HL-60 (cell line): ENCODE measurements around the gene BTBD17.

Experiments
- DNase-seq, 2 experiments: peaks; one replicate each; pipeline ENCODE4 v3.0.0-alpha.2; 2010 to 2020; ENCODE audit warnings: low read depth in 1 of 2, low spot score in 1 of 2
- H3K27ac ChIP-seq: fragments of 250-450 bp; sonication (Bioruptor Pico); replicated peaks from 2 replicates; pipeline ENCODE4 v1.5.1; 2020; ENCODE audit warnings: mild to moderate bottlenecking, moderate library complexity
- H3K27me3 ChIP-seq: fragments of 250-450 bp; sonication (Bioruptor Pico); 2 replicates; pipeline ENCODE4 v1.5.1; 2021; ENCODE audit warnings: mild to moderate bottlenecking, moderate library complexity; ENCODE audit not compliant: insufficient read depth, poor library complexity, severe bottlenecking
- H3K4me3 ChIP-seq: replicated peaks from 2 replicates; pipeline ENCODE4 v1.5.1; 2011; ENCODE audit warnings: mild to moderate bottlenecking, control low read depth, low read length; ENCODE audit not compliant: insufficient read depth
- GABPA ChIP-seq: IDR thresholded peaks from 2 replicates; pipeline ENCODE4 v1.6.1; 2012; ENCODE audit warnings: low read depth
- POLR2AphosphoS5 ChIP-seq: IDR thresholded peaks from 2 replicates; pipeline ENCODE4 v1.6.1; 2012; ENCODE audit warnings: low read depth
- REST ChIP-seq: IDR thresholded peaks from 2 replicates; pipeline ENCODE4 v1.6.1; 2012; ENCODE audit warnings: low read depth; ENCODE audit not compliant: insufficient replicate concordance
- SPI1 ChIP-seq: IDR thresholded peaks from 2 replicates; pipeline ENCODE4 v1.6.1; 2012; ENCODE audit warnings: low read depth, mild to moderate bottlenecking, borderline replicate concordance
- TF ChIP-seq, protein P1 (sequence below): IDR thresholded peaks from one replicate; pipeline ENCODE4 v1.5.1; 2011; ENCODE audit warnings: low read length, control low read depth, inconsistent platforms; ENCODE audit not compliant: insufficient read depth

Gene BTBD17

DNA sequence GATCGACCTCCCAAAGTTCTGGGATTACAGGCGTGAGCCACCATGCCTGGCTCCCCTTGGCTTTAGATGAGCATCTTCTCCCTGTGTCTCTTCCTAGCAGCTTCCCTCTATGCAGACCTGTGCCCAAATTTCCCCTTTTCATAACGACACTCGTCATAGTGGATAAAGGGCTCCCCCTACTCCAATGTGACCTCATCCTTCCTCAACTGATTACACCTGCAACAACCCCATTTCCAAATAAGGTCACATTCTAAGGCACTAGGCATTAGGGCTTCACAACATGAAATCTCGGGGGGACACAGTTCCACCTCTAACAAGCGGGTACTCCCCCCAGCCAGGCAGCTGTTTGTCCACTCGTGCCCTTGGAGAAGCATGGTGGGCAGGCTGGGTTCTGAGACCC lies 25.4 kb downstream of the BTBD17 start:
- TF ChIP-seq SPI1 (no peak), POLR2AphosphoS5 (no peak), REST (no peak), GABPA (no peak)
- TF ChIP-seq, protein P1, sequence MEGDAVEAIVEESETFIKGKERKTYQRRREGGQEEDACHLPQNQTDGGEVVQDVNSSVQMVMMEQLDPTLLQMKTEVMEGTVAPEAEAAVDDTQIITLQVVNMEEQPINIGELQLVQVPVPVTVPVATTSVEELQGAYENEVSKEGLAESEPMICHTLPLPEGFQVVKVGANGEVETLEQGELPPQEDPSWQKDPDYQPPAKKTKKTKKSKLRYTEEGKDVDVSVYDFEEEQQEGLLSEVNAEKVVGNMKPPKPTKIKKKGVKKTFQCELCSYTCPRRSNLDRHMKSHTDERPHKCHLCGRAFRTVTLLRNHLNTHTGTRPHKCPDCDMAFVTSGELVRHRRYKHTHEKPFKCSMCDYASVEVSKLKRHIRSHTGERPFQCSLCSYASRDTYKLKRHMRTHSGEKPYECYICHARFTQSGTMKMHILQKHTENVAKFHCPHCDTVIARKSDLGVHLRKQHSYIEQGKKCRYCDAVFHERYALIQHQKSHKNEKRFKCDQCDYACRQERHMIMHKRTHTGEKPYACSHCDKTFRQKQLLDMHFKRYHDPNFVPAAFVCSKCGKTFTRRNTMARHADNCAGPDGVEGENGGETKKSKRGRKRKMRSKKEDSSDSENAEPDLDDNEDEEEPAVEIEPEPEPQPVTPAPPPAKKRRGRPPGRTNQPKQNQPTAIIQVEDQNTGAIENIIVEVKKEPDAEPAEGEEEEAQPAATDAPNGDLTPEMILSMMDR, result no peak
- no peak overlapping the region for H3K4me3 ChIP-seq
- H3K27ac ChIP-seq, result no peak overlapping the region
- no peak for DNase-seq
- peaks cover 3% of the 10 kb centered on the region for H3K27me3 ChIP-seq

GRCh38 chr17:74335529-74336062 lies 26.1 kb downstream of the BTBD17 start:
- no peak overlapping the region for H3K27ac ChIP-seq

GRCh38 chr17:74334393-74335039 lies 27.2 kb downstream of the BTBD17 start:
- Histone ChIP-seq H3K27ac (no peak overlapping the region), H3K27me3 (peaks cover 6% of the 10 kb centered on the region), H3K4me3 (no peak overlapping the region)
- no peak for TF ChIP-seq SPI1
- no peak for TF ChIP-seq REST
- no peak for TF ChIP-seq POLR2AphosphoS5
- TF ChIP-seq GABPA, result no peak
- TF ChIP-seq, protein P1, result no peak
- no peak for DNase-seq

More at GRCh38 chr17:74335529-74336062, 26.1 kb downstream of the BTBD17 start:
- H3K4me3 ChIP-seq, result no peak overlapping the region
- H3K27me3 ChIP-seq, result peaks cover 6% of the 10 kb centered on the region
- DNase-seq, result no peak
- TF ChIP-seq POLR2AphosphoS5 (no peak), REST (no peak), GABPA (no peak)
- TF ChIP-seq, protein P1, result no peak
